ENCODE measurements around the gene SNX25. TPM values are rescaled to one million over a fixed set of nuclear protein-coding genes. Genes with fewer than 3 reads are reported as not detected.
"Not testable (repeated sequence)": the region's sequence is repeated elsewhere in the genome, so short reads cannot be mapped to it uniquely, and the experiment has no call there.

SNX25 gene
- total RNA-seq, 1 experiment from 2014 or later, result 8.4 TPM

DNA sequence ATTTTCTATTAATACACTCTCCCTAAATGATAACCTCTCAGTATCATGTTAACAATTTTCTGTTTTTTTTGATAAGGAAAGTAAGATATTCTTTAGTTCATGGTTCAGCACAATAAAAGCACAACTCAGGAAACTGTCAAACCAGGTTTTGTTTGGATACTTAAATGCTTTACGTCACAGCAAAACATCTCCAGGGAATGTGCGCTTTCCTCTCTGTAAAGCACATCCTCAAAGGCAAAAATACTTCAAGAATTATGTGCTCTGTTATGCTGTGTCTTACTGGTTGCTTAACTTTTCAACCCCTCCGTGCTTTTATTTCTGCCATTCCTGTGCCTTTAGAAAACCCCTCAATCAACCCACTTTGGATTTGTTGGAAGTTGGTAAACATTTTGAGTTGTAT is 27.8 kb downstream of the SNX25 start:
- no TSS peak for BruUV-seq (replicated peaks)
- H3F3A ChIP-seq (ENCODE audit: low read length, unreplicated experiment), result no peaks in the 10 kb centered on the region
- TF ChIP-seq EZH2phosphoT487 (IDR thresholded peaks at IDR 0.05; ENCODE audit: borderline replicate concordance, low read length) (no peak), EZH2 (IDR thresholded peaks at IDR 0.05; ENCODE audit: low read length, unreplicated experiment) (no peak)
- TF ChIP-seq, protein P1, sequence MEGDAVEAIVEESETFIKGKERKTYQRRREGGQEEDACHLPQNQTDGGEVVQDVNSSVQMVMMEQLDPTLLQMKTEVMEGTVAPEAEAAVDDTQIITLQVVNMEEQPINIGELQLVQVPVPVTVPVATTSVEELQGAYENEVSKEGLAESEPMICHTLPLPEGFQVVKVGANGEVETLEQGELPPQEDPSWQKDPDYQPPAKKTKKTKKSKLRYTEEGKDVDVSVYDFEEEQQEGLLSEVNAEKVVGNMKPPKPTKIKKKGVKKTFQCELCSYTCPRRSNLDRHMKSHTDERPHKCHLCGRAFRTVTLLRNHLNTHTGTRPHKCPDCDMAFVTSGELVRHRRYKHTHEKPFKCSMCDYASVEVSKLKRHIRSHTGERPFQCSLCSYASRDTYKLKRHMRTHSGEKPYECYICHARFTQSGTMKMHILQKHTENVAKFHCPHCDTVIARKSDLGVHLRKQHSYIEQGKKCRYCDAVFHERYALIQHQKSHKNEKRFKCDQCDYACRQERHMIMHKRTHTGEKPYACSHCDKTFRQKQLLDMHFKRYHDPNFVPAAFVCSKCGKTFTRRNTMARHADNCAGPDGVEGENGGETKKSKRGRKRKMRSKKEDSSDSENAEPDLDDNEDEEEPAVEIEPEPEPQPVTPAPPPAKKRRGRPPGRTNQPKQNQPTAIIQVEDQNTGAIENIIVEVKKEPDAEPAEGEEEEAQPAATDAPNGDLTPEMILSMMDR (conservative IDR thresholded peaks at IDR 0.05; ENCODE audit: low read depth, low read length), result no peak
- no peak overlapping the region for H3K4me3 ChIP-seq (ENCODE audit: low read length)
- no peaks in the 10 kb centered on the region for H3K9me2 ChIP-seq (replicated peaks; ENCODE audit: low read length)
- H3K9ac ChIP-seq (ENCODE audit: low read length), result no peak overlapping the region
- H3K27ac ChIP-seq (ENCODE audit: low read length), result no peak overlapping the region
- ChIA-PET CTCF (no interaction called here), POLR2A (ENCODE audit: unreplicated experiment) (no interaction called here)
- intact Hi-C loops (cut with micrococcal nuclease), result no loop called here
- no peak overlapping the region for H2AFZ ChIP-seq (ENCODE audit: low read length)
- no peak for DNase-seq
- ATAC-seq, result no peak
- no peaks in the 10 kb centered on the region for H3K79me2 ChIP-seq (ENCODE audit: low read length)
- no peaks in the 10 kb centered on the region for H3K9me3 ChIP-seq (ENCODE audit: low read length)
- H4K20me1 ChIP-seq (ENCODE audit: low read length), result no peaks in the 10 kb centered on the region
- no peaks in the 10 kb centered on the region for H3K27me3 ChIP-seq (ENCODE audit: low read length)
- no peaks in the 10 kb centered on the region for H3K36me3 ChIP-seq (ENCODE audit: low read depth, low read length)
- H3K4me2 ChIP-seq (ENCODE audit: low read length), result no peak overlapping the region
- H3K4me1 ChIP-seq (ENCODE audit: insufficient read depth, low read length), result no peaks in the 10 kb centered on the region

DNA sequence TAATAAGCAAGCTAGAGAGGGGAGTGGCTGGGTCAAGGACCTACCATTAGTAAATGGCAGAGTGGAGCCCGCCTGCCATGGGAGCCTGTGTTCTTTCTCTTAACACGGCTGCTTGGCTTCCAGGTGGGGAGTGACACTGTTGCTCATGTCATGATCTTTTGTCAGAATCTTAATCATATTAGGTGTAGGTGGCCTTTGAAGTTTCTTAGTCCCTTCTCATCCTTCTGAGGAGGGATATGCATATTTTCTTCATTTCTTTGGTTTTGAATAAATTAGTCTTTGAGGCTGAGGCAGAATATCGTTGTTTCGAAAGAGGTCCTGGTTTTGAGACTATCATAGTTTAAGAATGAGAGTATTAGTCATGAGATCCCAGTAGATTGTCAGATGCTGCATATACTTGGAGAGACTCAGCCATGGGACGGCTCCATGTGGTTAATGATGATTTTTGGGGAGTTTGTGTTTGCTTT is 28.9 kb downstream of the SNX25 start:
- DNase-seq, result no peak
- Histone ChIP-seq H3K79me2 (ENCODE audit: low read length) (no peaks in the 10 kb centered on the region), H2AFZ (ENCODE audit: low read length) (no peak overlapping the region), H3K27ac (ENCODE audit: low read length) (no peak overlapping the region), H3K9me2 (replicated peaks; ENCODE audit: low read length) (no peaks in the 10 kb centered on the region), H3K9ac (ENCODE audit: low read length) (no peak overlapping the region), H3K4me3 (ENCODE audit: low read length) (no peak overlapping the region), H3K4me2 (ENCODE audit: low read length) (no peak overlapping the region), H4K20me1 (ENCODE audit: low read length) (no peaks in the 10 kb centered on the region), H3K36me3 (ENCODE audit: low read depth, low read length) (no peaks in the 10 kb centered on the region), H3F3A (ENCODE audit: low read length, unreplicated experiment) (no peaks in the 10 kb centered on the region), H3K4me1 (ENCODE audit: insufficient read depth, low read length) (no peaks in the 10 kb centered on the region), H3K27me3 (ENCODE audit: low read length) (no peaks in the 10 kb centered on the region), H3K9me3 (ENCODE audit: low read length) (no peaks in the 10 kb centered on the region)
- ChIA-PET POLR2A (ENCODE audit: unreplicated experiment) (no interaction called here), CTCF (no interaction called here)
- TF ChIP-seq EZH2 (IDR thresholded peaks at IDR 0.05; ENCODE audit: low read length, unreplicated experiment), result no peak
- TF ChIP-seq, protein P1 (conservative IDR thresholded peaks at IDR 0.05; ENCODE audit: low read depth, low read length), result no peak
- intact Hi-C loops (cut with micrococcal nuclease), result no loop called here
- no peak for ATAC-seq
- no TSS peak for BruUV-seq (replicated peaks)

DNA sequence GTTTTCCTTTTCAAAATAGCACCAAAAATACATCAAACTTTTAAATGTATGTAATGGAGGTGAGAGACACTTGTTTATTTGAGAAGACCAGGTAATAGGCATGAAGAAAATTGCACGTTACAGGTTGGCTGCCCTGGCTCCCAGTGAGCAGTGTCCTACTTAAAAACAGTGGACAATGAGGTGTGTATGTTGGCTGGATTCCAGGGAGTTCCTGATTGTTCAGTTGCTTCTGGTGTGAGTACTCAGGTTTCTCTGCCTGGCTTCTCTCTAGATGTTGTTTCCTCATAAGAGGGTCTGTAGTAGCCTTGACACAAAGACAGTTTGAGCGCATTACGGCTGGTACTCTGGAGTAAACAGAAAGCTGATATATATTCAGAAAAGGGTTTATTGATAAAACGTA is 29.4 kb downstream of the SNX25 start:
- H3K36me3 ChIP-seq (ENCODE audit: low read depth, low read length), result no peaks in the 10 kb centered on the region
- no peaks in the 10 kb centered on the region for H3K9me3 ChIP-seq (ENCODE audit: low read length)
- no peaks in the 10 kb centered on the region for H4K20me1 ChIP-seq (ENCODE audit: low read length)
- ChIA-PET POLR2A (ENCODE audit: unreplicated experiment) (no interaction called here), CTCF (no interaction called here)
- no peak overlapping the region for H3K9ac ChIP-seq (ENCODE audit: low read length)
- no peaks in the 10 kb centered on the region for H3K27me3 ChIP-seq (ENCODE audit: low read length)
- no peak overlapping the region for H3K27ac ChIP-seq (ENCODE audit: low read length)
- no peaks in the 10 kb centered on the region for H3K79me2 ChIP-seq (ENCODE audit: low read length)
- ATAC-seq, result no peak
- no peaks in the 10 kb centered on the region for H3K9me2 ChIP-seq (replicated peaks; ENCODE audit: low read length)
- no TSS peak for BruUV-seq (replicated peaks)
- no peak overlapping the region for H2AFZ ChIP-seq (ENCODE audit: low read length)
- no peak for DNase-seq
- TF ChIP-seq EZH2 (IDR thresholded peaks at IDR 0.05; ENCODE audit: low read length, unreplicated experiment) (no peak), EZH2phosphoT487 (IDR thresholded peaks at IDR 0.05; ENCODE audit: borderline replicate concordance, low read length) (no peak)
- TF ChIP-seq, protein P1 (conservative IDR thresholded peaks at IDR 0.05; ENCODE audit: low read depth, low read length), result no peak
- intact Hi-C loops (cut with micrococcal nuclease), result no loop called here
- no peak overlapping the region for H3K4me3 ChIP-seq (ENCODE audit: low read length)
- H3K4me1 ChIP-seq (ENCODE audit: insufficient read depth, low read length), result no peaks in the 10 kb centered on the region
- H3K4me2 ChIP-seq (ENCODE audit: low read length), result no peak overlapping the region
- H3F3A ChIP-seq (ENCODE audit: low read length, unreplicated experiment), result no peaks in the 10 kb centered on the region

DNA sequence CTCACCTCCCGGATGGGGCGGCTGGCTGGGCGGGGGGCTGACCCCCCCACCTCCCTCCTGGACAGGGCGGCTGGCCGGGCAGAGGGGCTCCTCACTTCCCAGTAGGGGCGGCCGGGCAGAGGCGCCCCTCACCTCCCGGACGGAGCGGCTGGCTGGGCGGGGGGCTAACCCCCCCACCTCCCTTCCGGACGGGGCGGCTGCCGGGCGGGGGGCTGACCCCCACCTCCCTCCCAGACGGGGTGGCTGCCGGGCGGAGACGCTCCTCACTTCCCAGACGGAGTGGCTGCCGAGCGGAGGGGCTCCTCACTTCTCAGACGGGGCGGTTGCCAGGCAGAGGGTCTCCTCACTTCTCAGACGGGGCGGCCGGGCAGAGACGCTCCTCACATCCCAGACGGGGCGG is 31.1 kb downstream of the SNX25 start:
- ATAC-seq; H3K9me2 ChIP-seq (replicated peaks; ENCODE audit: low read length); H3K9me3 ChIP-seq (ENCODE audit: low read length); H3K36me3 ChIP-seq (ENCODE audit: low read depth, low read length); H3K27me3 ChIP-seq (ENCODE audit: low read length); H3K4me1 ChIP-seq (ENCODE audit: insufficient read depth, low read length); POLR2A ChIA-PET (ENCODE audit: unreplicated experiment); H3K4me3 ChIP-seq (ENCODE audit: low read length); intact Hi-C loops (cut with micrococcal nuclease); BruUV-seq (replicated peaks); CTCF ChIA-PET; H3K79me2 ChIP-seq (ENCODE audit: low read length); H3F3A ChIP-seq (ENCODE audit: low read length, unreplicated experiment); H4K20me1 ChIP-seq (ENCODE audit: low read length); H2AFZ ChIP-seq (ENCODE audit: low read length); H3K27ac ChIP-seq (ENCODE audit: low read length); H3K4me2 ChIP-seq (ENCODE audit: low read length); DNase-seq; H3K9ac ChIP-seq (ENCODE audit: low read length): not testable (repeated sequence)

All from PC-3 (cell line).